Measurements from ENCODE around the gene CTU2. TPM values are rescaled to one million over a fixed set of nuclear protein-coding genes. Genes with fewer than 3 reads are reported as not detected.

The CTU2 gene
- total RNA-seq, 4 donors from 2014 or later, result 9.4 to 9.9 (median 9.5) TPM

DNA sequence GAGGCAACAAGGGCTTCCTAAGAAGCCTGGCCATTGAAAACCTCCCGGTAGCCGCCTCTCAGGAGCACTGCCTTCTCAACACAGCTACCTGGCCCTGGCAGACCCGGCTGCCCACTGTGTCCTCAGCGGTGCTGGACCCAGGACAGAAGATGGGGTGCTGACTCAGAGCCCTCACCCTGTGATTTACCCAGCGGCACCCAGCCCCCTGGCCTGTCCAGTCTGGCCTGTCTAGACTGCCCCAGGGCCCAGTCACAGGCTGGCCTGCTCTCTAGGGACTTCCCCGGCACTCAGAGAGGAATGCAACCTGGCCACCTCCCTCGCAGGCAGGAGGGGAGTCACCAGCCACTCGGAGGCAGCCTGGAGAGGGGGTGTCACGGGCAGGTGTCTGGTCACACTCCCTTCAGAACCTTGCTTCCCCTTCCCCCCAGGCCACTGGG is 58.6 kb downstream of the CTU2 start:
- 71% methylated on average over 7 of the region's 9 CpGs; no CpG with 5 or more reads in 1 of the 2 donors for WGBS, 2 donors
- TF ChIP-seq, protein P1, sequence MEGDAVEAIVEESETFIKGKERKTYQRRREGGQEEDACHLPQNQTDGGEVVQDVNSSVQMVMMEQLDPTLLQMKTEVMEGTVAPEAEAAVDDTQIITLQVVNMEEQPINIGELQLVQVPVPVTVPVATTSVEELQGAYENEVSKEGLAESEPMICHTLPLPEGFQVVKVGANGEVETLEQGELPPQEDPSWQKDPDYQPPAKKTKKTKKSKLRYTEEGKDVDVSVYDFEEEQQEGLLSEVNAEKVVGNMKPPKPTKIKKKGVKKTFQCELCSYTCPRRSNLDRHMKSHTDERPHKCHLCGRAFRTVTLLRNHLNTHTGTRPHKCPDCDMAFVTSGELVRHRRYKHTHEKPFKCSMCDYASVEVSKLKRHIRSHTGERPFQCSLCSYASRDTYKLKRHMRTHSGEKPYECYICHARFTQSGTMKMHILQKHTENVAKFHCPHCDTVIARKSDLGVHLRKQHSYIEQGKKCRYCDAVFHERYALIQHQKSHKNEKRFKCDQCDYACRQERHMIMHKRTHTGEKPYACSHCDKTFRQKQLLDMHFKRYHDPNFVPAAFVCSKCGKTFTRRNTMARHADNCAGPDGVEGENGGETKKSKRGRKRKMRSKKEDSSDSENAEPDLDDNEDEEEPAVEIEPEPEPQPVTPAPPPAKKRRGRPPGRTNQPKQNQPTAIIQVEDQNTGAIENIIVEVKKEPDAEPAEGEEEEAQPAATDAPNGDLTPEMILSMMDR (IDR thresholded peaks at IDR 0.05), result no peak
- no peak for TF ChIP-seq POLR2A (IDR thresholded peaks at IDR 0.05)
- H3K4me3 ChIP-seq (ENCODE audit: low read depth, poor library complexity, severe bottlenecking), result no peak overlapping the region
- intact Hi-C loops (cut with DNase I; ENCODE audit: low total_unique reads), result no loop called here
- no peak for DNase-seq (ENCODE audit: low spot score in 2 of 2)

Small RNA genes within 50 kb of the gene (microRNA-seq; reads per million reads assigned to microRNA genes)
- 0 reads per million in 2 donors for gene MIR4722 (ENCODE audit: borderline number of aligned reads in 1 of 2, borderline replicate concordance in 2 of 2)

Other genes with a start within 250 kb of the CTU2 start
- 10 to 100 TPM; 16.5 to 32.3 (median 18.5) TPM for gene ZC3H18, start 136.1 kb upstream of the CTU2 start, total RNA-seq
- under 1 TPM in 1 of 4 donors, not detected in 3; 0.91 TPM for gene IL17C, start 67.9 kb upstream of the CTU2 start, total RNA-seq
- 10 to 100 TPM; 30.5 to 93.2 (median 44.7) TPM for gene CYBA, start 55.5 kb upstream of the CTU2 start, total RNA-seq
- gene MVD, start 43.4 kb upstream of the CTU2 start, total RNA-seq, result 10 to 100 TPM; 40.2 to 93.5 (median 67.1) TPM
- gene SNAI3, start 20.0 kb upstream of the CTU2 start, total RNA-seq, result under 1 TPM; 0.17 to 0.81 (median 0.29) TPM
- gene RNF166, start 95 bp upstream of the CTU2 start, total RNA-seq, result 10 to 100 TPM; 14.7 to 21.8 (median 17.7) TPM
- gene PIEZO1, start 78.7 kb downstream of the CTU2 start, total RNA-seq, result 100 to 1,000 TPM; 196 to 281 (median 206) TPM
- gene CDT1, start 97.3 kb downstream of the CTU2 start, total RNA-seq, result 10 to 100 TPM in 2 of 4 donors, 1 to 10 TPM in 2; 2.9 to 14.7 (median 7.9) TPM
- gene APRT, start 105.4 kb downstream of the CTU2 start, total RNA-seq, result 100 to 1,000 TPM; 276 to 310 (median 291) TPM
- 10 to 100 TPM; 17.3 to 45.6 (median 37.3) TPM for gene GALNS, start 150.4 kb downstream of the CTU2 start, total RNA-seq
- 10 to 100 TPM; 29.9 to 43.0 (median 38.6) TPM for gene TRAPPC2L, start 150.6 kb downstream of the CTU2 start, total RNA-seq
- gene PABPN1L, start 160.2 kb downstream of the CTU2 start, total RNA-seq, result not detected